Uterus (tissue), 2 donors: Measurements from ENCODE around the gene EFNB1.

Source experiments
- POLR2A ChIP-seq, 2 donors: fragments of 450-650 bp; IDR thresholded peaks; one replicate each; pipeline ENCODE4 v1.6.1; 2016; ENCODE audit warnings: antibody characterized with exemption in 2 of 2, mild to moderate bottlenecking in 1 of 2, moderate library complexity in 1 of 2
- TF ChIP-seq, protein P1 (sequence below), 4 experiments: fragments of 200-600 bp in 2 of 4; fragments of 450-650 bp in 2 of 4; sonication (generic) in 2 of 4; IDR thresholded peaks; one replicate each; pipeline ENCODE4 v1.5.1; 2016 to 2019; ENCODE audit warnings: antibody characterized with exemption in 4 of 4, mild to moderate bottlenecking in 2 of 4, moderate library complexity in 1 of 4

- TF ChIP-seq, protein P1, sequence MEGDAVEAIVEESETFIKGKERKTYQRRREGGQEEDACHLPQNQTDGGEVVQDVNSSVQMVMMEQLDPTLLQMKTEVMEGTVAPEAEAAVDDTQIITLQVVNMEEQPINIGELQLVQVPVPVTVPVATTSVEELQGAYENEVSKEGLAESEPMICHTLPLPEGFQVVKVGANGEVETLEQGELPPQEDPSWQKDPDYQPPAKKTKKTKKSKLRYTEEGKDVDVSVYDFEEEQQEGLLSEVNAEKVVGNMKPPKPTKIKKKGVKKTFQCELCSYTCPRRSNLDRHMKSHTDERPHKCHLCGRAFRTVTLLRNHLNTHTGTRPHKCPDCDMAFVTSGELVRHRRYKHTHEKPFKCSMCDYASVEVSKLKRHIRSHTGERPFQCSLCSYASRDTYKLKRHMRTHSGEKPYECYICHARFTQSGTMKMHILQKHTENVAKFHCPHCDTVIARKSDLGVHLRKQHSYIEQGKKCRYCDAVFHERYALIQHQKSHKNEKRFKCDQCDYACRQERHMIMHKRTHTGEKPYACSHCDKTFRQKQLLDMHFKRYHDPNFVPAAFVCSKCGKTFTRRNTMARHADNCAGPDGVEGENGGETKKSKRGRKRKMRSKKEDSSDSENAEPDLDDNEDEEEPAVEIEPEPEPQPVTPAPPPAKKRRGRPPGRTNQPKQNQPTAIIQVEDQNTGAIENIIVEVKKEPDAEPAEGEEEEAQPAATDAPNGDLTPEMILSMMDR (IDR thresholded peaks at IDR 0.05), result no peak
- TF ChIP-seq POLR2A (IDR thresholded peaks at IDR 0.05), result no peak
Observed at GRCh38 chrX:68827256-68827655, 1.6 kb upstream of the EFNB1 start.
